GM18858 (cell line): Measurements from ENCODE around the gene ADCY6.

Source experiments
- ATAC-seq: cut with Tn5 transposase; IDR thresholded peaks from one replicate; pipeline ENCODE4 v1.9.1; 2021; ENCODE audit not compliant: unreplicated experiment

The ADCY6 gene

GRCh38 chr12:48788854-48789775 is at the start of gene ADCY6:
ADCY6 (minus strand) TSS chr12:48789089; CDS start chr12:48783434, 5,655 bp downstream.
- ATAC-seq, result no peak

GRCh38 chr12:48838048-48838447 is 49.2 kb upstream of the ADCY6 start:
- no peak for ATAC-seq

GRCh38 chr12:48832321-48833060 is 43.6 kb upstream of the ADCY6 start:
- ATAC-seq, result no peak

- no peak for ATAC-seq
Observed at GRCh38 chr12:48831257-48831656, 42.4 kb upstream of the ADCY6 start.

- ATAC-seq, result no peak
Observed at GRCh38 chr12:48828841-48829575, 40.1 kb upstream of the ADCY6 start.

- no peak for ATAC-seq
Observed at GRCh38 chr12:48828293-48828692, 39.4 kb upstream of the ADCY6 start.

- no peak for ATAC-seq
Observed at GRCh38 chr12:48827513-48828096, 38.7 kb upstream of the ADCY6 start.

- no peak for ATAC-seq
Observed at GRCh38 chr12:48827026-48827425, 38.1 kb upstream of the ADCY6 start.

- ATAC-seq, result no peak
Observed at GRCh38 chr12:48826209-48826855, 37.4 kb upstream of the ADCY6 start.

GRCh38 chr12:48824905-48825304 is 36.0 kb upstream of the ADCY6 start:
- no peak for ATAC-seq

GRCh38 chr12:48824112-48824511 is 35.2 kb upstream of the ADCY6 start:
- no peak for ATAC-seq

GRCh38 chr12:48823281-48823680 is 34.4 kb upstream of the ADCY6 start:
- ATAC-seq, result no peak

GRCh38 chr12:48822711-48823110 is 33.8 kb upstream of the ADCY6 start:
- no peak for ATAC-seq

- no peak for ATAC-seq
Observed at GRCh38 chr12:48822139-48822538, 33.2 kb upstream of the ADCY6 start.

GRCh38 chr12:48819986-48820725 is 31.3 kb upstream of the ADCY6 start:
- ATAC-seq, result no peak

- ATAC-seq, result no peak
Observed at GRCh38 chr12:48818831-48819590, 30.1 kb upstream of the ADCY6 start.

GRCh38 chr12:48817873-48818830 is 29.3 kb upstream of the ADCY6 start, which contains the start of gene CACNB3:
CACNB3 (plus strand) TSS chr12:48818496; CDS start chr12:48818930, 434 bp downstream.
- ATAC-seq, result no peak
